Type B pancreatic cell (in vitro differentiated cells): ENCODE results near the gene ARHGDIA. TPM values are rescaled to one million over a fixed set of nuclear protein-coding genes. Genes with fewer than 3 reads are reported as not detected.
A peak's percentile ranks its signal among the peaks of the same experiment; 100 is the strongest.

ENCODE experiments used
- DNase-seq: peaks from one replicate; pipeline ENCODE4 v3.0.0; 2021; ENCODE audit warnings: mixed read lengths; ENCODE audit not compliant: unreplicated experiment; ENCODE audit errors: extremely low spot score
- H3K27ac Mint-ChIP-seq: 2 replicates; pipeline ENCODE4 v1.8.0; 2021; ENCODE audit warnings: mild to moderate bottlenecking, mixed read lengths
- H3K27me3 Mint-ChIP-seq: 2 replicates; pipeline ENCODE4 v1.8.0; 2021; ENCODE audit warnings: mixed read lengths
- H3K36me3 Mint-ChIP-seq: 2 replicates; pipeline ENCODE4 v1.8.0; 2021; ENCODE audit warnings: mixed read lengths
- H3K4me1 Mint-ChIP-seq: one replicate; pipeline ENCODE4 v1.8.0; 2021; ENCODE audit warnings: mixed read lengths; ENCODE audit not compliant: unreplicated experiment
- H3K4me3 Mint-ChIP-seq: 2 replicates; pipeline ENCODE4 v1.8.0; 2021; ENCODE audit warnings: mild to moderate bottlenecking, mixed read lengths
- H3K9me3 Mint-ChIP-seq: 2 replicates; pipeline ENCODE4 v1.8.0; 2021; ENCODE audit warnings: mixed read lengths
- CTCF ChIP-seq: fragments of 200-600 bp; sonication (generic); conservative IDR thresholded peaks from 2 replicates; pipeline ENCODE4 v1.5.0; 2021; ENCODE audit warnings: antibody characterized with exemption, mild to moderate bottlenecking
- total RNA-seq: library from RNA; stranded (reverse); gene quantifications from 2 replicates; pipeline ENCODE4 v1.2.1, GENCODE V29; 2021; ENCODE audit warnings: low replicate concordance

ARHGDIA gene
- total RNA-seq, 1 donor from 2014 or later = 250 TPM

DNA sequence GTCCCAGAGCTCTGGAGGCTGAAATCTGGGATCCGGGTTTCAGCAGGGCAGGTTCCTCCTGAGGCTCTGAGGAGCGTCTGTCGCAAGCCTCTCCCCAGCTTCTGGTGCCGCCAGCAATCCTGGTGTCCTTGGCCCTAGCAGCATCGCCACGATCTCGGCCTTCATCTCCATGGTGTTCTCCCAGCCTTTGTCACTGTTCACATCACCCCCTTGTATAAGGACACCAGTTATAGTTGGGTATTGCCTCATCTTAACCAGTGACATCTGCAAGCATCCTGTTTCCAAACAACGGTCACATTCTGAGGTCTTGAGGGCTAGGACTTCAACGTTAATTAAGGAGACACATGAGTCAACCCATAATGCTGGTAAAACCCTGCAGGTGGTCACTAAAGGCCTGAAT is 33.5 kb downstream of the ARHGDIA start:
- Mint-ChIP-seq H3K4me1 (no peaks in the 10 kb centered on the region), H3K27ac (peak overlapping the region; percentile 66), H3K9me3 (no peaks in the 10 kb centered on the region), H3K4me3 (peak overlapping the region; percentile 34), H3K36me3 (no peaks in the 10 kb centered on the region), H3K27me3 (no peaks in the 10 kb centered on the region)
- DNase-seq = no peak
- no peak for TF ChIP-seq CTCF

GRCh38 chr17:81834831-81835267 is 36.3 kb downstream of the ARHGDIA start, which contains the start of gene PPP1R27:
TSS of gene PPP1R27 (minus strand) at chr17:81835050. CDS start at chr17:81834953, 97 bp downstream.
- H3K4me1 Mint-ChIP-seq = peaks cover 11% of the 10 kb centered on the region
- DNase-seq = no peak
- no peak for TF ChIP-seq CTCF
- H3K27ac Mint-ChIP-seq = peak within 1 kb of the TSS; percentile 98
- H3K4me3 Mint-ChIP-seq = peak within 1 kb of the TSS; percentile 90
- H3K9me3 Mint-ChIP-seq = no peaks in the 10 kb centered on the region
- H3K27me3 Mint-ChIP-seq = no peaks in the 10 kb centered on the region
- H3K36me3 Mint-ChIP-seq = no peaks in the 10 kb centered on the region

DNA sequence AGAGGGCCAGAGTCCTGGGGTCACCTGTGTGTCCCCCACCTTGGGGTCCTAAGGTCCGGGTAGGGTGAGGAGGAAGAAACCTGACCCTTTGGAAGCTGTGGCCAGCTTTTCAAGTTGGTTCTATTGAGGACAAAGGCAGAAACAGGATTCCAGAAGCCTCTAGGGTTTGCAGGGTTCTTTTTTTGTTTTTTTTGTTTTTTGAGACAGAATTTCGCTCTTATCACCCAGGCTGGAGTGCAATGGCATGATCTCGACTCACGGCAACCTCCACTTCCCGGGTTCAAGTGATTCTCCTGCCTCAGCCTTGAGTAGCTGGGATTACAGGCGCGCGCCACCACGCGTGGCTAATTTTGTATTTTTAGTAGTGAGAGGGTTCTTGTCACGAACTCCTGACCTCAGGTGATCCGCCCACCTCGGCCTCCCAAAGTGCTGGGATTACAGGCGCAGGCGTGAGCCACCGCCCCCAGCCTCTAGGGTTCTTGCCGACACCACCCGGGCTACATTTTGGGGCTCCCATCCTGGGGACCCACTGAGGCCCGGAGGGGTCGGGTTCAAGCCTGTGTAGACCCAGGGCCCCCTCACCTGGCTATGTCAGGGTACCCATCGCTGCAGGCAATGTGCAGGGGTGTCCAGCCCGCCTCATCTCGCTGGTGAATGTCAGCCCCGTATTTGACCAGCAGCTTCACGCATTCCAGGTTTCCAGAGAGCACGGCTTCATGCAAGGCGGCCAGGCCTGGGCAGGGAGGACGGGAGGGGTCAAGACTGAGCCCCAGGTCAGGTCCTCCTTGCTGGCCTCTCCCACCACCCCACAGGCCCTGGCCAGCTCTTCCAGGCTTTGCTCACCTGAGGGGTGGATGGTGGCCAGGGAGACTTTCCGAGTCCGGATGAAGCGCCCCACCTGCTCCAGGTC is 37.0 kb downstream of the ARHGDIA start:
- no peak for TF ChIP-seq CTCF
- H3K27ac Mint-ChIP-seq = peak overlapping the region; percentile 98
- H3K36me3 Mint-ChIP-seq = no peaks in the 10 kb centered on the region
- no peaks in the 10 kb centered on the region for H3K9me3 Mint-ChIP-seq
- H3K27me3 Mint-ChIP-seq = no peaks in the 10 kb centered on the region
- no peak for DNase-seq
- H3K4me3 Mint-ChIP-seq = peak overlapping the region; percentile 90
- H3K4me1 Mint-ChIP-seq = peaks cover 18% of the 10 kb centered on the region

GRCh38 chr17:81833160-81833920 is 37.8 kb downstream of the ARHGDIA start, which contains the start of gene MCRIP1:
TSS of gene MCRIP1 (minus strand) at chr17:81833291. CDS start at chr17:81824506, 8,785 bp downstream.
- H3K9me3 Mint-ChIP-seq = no peaks in the 10 kb centered on the region
- H3K4me1 Mint-ChIP-seq = peaks cover 20% of the 10 kb centered on the region
- no peaks in the 10 kb centered on the region for H3K36me3 Mint-ChIP-seq
- TF ChIP-seq CTCF = no peak
- peak; percentile 98 for DNase-seq
- peak within 1 kb of the TSS; percentile 98 for H3K27ac Mint-ChIP-seq
- H3K4me3 Mint-ChIP-seq = peak within 1 kb of the TSS; percentile 90
- no peaks in the 10 kb centered on the region for H3K27me3 Mint-ChIP-seq

DNA sequence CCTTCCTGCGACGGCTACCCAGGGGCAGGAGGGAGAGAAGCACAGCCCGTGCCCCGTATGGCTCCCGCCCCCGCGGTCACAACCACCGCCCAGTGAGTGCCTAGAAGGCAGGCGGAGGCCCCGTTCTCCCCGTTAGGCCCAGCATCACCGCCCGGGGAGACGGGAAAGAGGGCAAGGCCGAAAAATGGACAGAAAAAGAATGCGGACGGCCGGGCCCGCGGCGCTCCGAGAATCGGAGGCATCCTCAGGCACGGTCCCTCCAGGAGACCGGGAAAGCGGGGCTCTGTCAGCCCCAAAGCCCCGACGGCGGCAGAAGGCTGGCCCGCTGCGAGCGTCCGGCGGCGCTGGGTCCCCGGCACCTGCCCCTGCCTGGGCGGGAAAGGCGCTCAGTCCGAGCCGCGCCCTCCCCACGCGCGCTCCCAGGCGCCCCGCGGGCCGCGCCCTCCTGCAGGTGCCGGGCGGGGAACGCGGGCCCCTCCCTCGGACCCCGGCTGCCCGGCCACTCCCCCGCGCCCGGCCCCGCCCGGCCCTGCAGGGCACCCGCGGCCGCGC is 38.5 kb downstream of the ARHGDIA start:
- no peaks in the 10 kb centered on the region for H3K27me3 Mint-ChIP-seq
- no peaks in the 10 kb centered on the region for H3K9me3 Mint-ChIP-seq
- H3K27ac Mint-ChIP-seq = peak overlapping the region; percentile 97
- peak overlapping the region; percentile 90 for H3K4me3 Mint-ChIP-seq
- peaks cover 23% of the 10 kb centered on the region for H3K4me1 Mint-ChIP-seq
- no peak for DNase-seq
- TF ChIP-seq CTCF = no peak
- no peaks in the 10 kb centered on the region for H3K36me3 Mint-ChIP-seq
